Hepatocyte (in vitro differentiated cells): ENCODE data around the gene TAF4. TPM values are rescaled to one million over a fixed set of nuclear protein-coding genes. Genes with fewer than 3 reads are reported as not detected.
"Not testable (repeated sequence)": the region's sequence is repeated elsewhere in the genome, so short reads cannot be mapped to it uniquely, and the experiment has no call there.

Experiments used
- DNase-seq: peaks from one replicate; pipeline ENCODE4 v3.0.0-alpha.2; 2016; ENCODE audit warnings: low spot score
- H2AFZ ChIP-seq: fragments of 200-600 bp; sonication (generic); 2 replicates; pipeline ENCODE4 v1.6.0; 2016; ENCODE audit warnings: antibody characterized with exemption, mild to moderate bottlenecking
- H3K27ac ChIP-seq: fragments of 200-600 bp; sonication (generic); 2 replicates; pipeline ENCODE4 v1.5.1; 2016; ENCODE audit warnings: mild to moderate bottlenecking
- H3K27me3 ChIP-seq: fragments of 200-600 bp; sonication (generic); 2 replicates; pipeline ENCODE4 v1.6.1; 2016
- H3K36me3 ChIP-seq: fragments of 200-600 bp; sonication (generic); replicated peaks from 2 replicates; pipeline ENCODE4 v1.5.1; 2016; ENCODE audit warnings: low read depth; ENCODE audit not compliant: insufficient read depth
- H3K4me1 ChIP-seq: fragments of 200-600 bp; sonication (generic); 2 replicates; pipeline ENCODE4 v1.5.1; 2016; ENCODE audit warnings: mild to moderate bottlenecking, moderate library complexity; ENCODE audit not compliant: insufficient read depth
- H3K4me2 ChIP-seq: fragments of 200-600 bp; sonication (generic); 2 replicates; pipeline ENCODE4 v1.6.0; 2016
- H3K4me3 ChIP-seq: fragments of 200-600 bp; sonication (generic); 2 replicates; pipeline ENCODE4 v1.5.1; 2016; ENCODE audit warnings: mild to moderate bottlenecking
- H3K79me2 ChIP-seq: fragments of 200-600 bp; sonication (generic); 2 replicates; pipeline ENCODE4 v1.6.0; 2017; ENCODE audit warnings: mild to moderate bottlenecking
- H3K9me2 ChIP-seq: fragments of 200-600 bp; sonication (generic); replicated peaks from 2 replicates; pipeline ENCODE4 v1.6.0; 2017; ENCODE audit warnings: mild to moderate bottlenecking; ENCODE audit not compliant: insufficient read depth
- H3K9me3 ChIP-seq: fragments of 200-600 bp; sonication (generic); 2 replicates; pipeline ENCODE4 v1.5.1; 2016; ENCODE audit warnings: low read depth, mild to moderate bottlenecking
- H4K20me1 ChIP-seq: fragments of 200-600 bp; sonication (generic); 2 replicates; pipeline ENCODE4 v1.6.0; 2016; ENCODE audit warnings: mild to moderate bottlenecking; ENCODE audit not compliant: insufficient read depth, poor library complexity, severe bottlenecking
- CTCF ChIP-seq: fragments of 200-600 bp; sonication (generic); IDR thresholded peaks from 2 replicates; pipeline ENCODE4 v1.5.1; 2016; ENCODE audit warnings: antibody characterized with exemption, mild to moderate bottlenecking; ENCODE audit not compliant: poor library complexity
- EZH2 ChIP-seq: fragments of 200-600 bp; sonication (generic); IDR thresholded peaks from 2 replicates; pipeline ENCODE4 v1.6.1; 2016; ENCODE audit warnings: antibody characterized with exemption, mild to moderate bottlenecking, borderline replicate concordance
- EZH2phosphoT487 ChIP-seq: fragments of 200-600 bp; sonication (generic); IDR thresholded peaks from one replicate; pipeline ENCODE4 v1.6.1; 2018; ENCODE audit warnings: antibody characterized with exemption, mild to moderate bottlenecking, low read depth, moderate library complexity; ENCODE audit not compliant: unreplicated experiment, severe bottlenecking
- WGBS: methylation state at CpG from one replicate; pipeline ENCODE4 v1.1.6; 2016; ENCODE audit warnings: low lambda C conversion rate; ENCODE audit errors: missing lambda C conversion rate; 5-methylcytosine and 5-hydroxymethylcytosine counted together
- polyA plus RNA-seq: library from polyadenylated mRNA; unstranded; fragments of >200 nt; fragmentation: Nextera tagmentation; extraction: Ambion mirVana; gene quantifications from 2 replicates; pipeline ENCODE4 v1.2.1, GENCODE V29; 2016
- total RNA-seq: library from RNA; depleted of rRNA; stranded (reverse); fragments of >200 nt; gene quantifications from 2 replicates; pipeline ENCODE4 v1.2.3, GENCODE V29; 2014

Gene TAF4
- total and polyA plus RNA-seq, 2 experiments from 2014 or later, result 2.9 to 6.6 TPM

GRCh38 chr20:62073323-62073722 lies 7.6 kb upstream of the TAF4 start:
- WGBS, result 86% methylated on average over 5 of the region's 5 CpGs
- no peaks in the 10 kb centered on the region for H3K4me1 ChIP-seq
- H3K4me2 ChIP-seq, result no peak overlapping the region
- no peak overlapping the region for H3K27ac ChIP-seq
- no peaks in the 10 kb centered on the region for H3K9me2 ChIP-seq
- peaks cover 3% of the 10 kb centered on the region for H3K79me2 ChIP-seq
- no peaks in the 10 kb centered on the region for H4K20me1 ChIP-seq
- no peak overlapping the region for H3K4me3 ChIP-seq
- no peaks in the 10 kb centered on the region for H3K27me3 ChIP-seq
- TF ChIP-seq CTCF (no peak), EZH2 (no peak), EZH2phosphoT487 (no peak)
- H3K9me3 ChIP-seq, result peaks cover 5% of the 10 kb centered on the region
- no peak overlapping the region for H2AFZ ChIP-seq
- DNase-seq, result no peak
- no peaks in the 10 kb centered on the region for H3K36me3 ChIP-seq

- WGBS, result 81% methylated on average over 7 of the region's 8 CpGs
- not testable (repeated sequence) for H2AFZ ChIP-seq, H3K79me2 ChIP-seq, H3K9me3 ChIP-seq, H3K9me2 ChIP-seq, H3K27ac ChIP-seq, H4K20me1 ChIP-seq, H3K4me2 ChIP-seq, DNase-seq, H3K27me3 ChIP-seq, H3K36me3 ChIP-seq, H3K4me3 ChIP-seq
- H3K4me1 ChIP-seq, result peaks cover 10% of the 10 kb centered on the region
These were observed 6.2 kb upstream of the TAF4 start for GRCh38 chr20:62071669-62072430.

GRCh38 chr20:62069741-62070216 lies 4.1 kb upstream of the TAF4 start:
- H3K9me2 ChIP-seq, result no peaks in the 10 kb centered on the region
- DNase-seq, result peak; percentile 41
- H3K4me1 ChIP-seq, result peaks cover 11% of the 10 kb centered on the region
- peaks cover 3% of the 10 kb centered on the region for H3K79me2 ChIP-seq
- 66% methylated on average over 11 of the region's 11 CpGs for WGBS
- no peak overlapping the region for H3K4me2 ChIP-seq
- H4K20me1 ChIP-seq, result no peaks in the 10 kb centered on the region
- TF ChIP-seq EZH2, result no peak
- no peak for TF ChIP-seq EZH2phosphoT487
- no peak for TF ChIP-seq CTCF
- H3K9me3 ChIP-seq, result no peaks in the 10 kb centered on the region
- H3K36me3 ChIP-seq, result no peaks in the 10 kb centered on the region
- no peak overlapping the region for H2AFZ ChIP-seq
- no peak overlapping the region for H3K27ac ChIP-seq
- H3K27me3 ChIP-seq, result no peaks in the 10 kb centered on the region
- H3K4me3 ChIP-seq, result no peak overlapping the region

GRCh38 chr20:62068997-62069396 lies 3.3 kb upstream of the TAF4 start:
- Histone ChIP-seq H3K4me3 (no peak overlapping the region), H3K79me2 (peaks cover 8% of the 10 kb centered on the region), H3K4me1 (peaks cover 15% of the 10 kb centered on the region), H3K27me3 (no peaks in the 10 kb centered on the region), H3K4me2 (no peak overlapping the region), H2AFZ (no peak overlapping the region), H3K27ac (no peak overlapping the region), H3K9me3 (no peaks in the 10 kb centered on the region), H3K36me3 (no peaks in the 10 kb centered on the region), H4K20me1 (peaks cover 4% of the 10 kb centered on the region), H3K9me2 (no peaks in the 10 kb centered on the region)
- 94% methylated on average over 7 of the region's 7 CpGs for WGBS
- TF ChIP-seq CTCF (no peak), EZH2 (no peak), EZH2phosphoT487 (no peak)
- no peak for DNase-seq
